Lower leg skin (tissue), 3 donors: ENCODE data around the gene ZNF778.
"Not testable (repeated sequence)": the region's sequence is repeated elsewhere in the genome, so short reads cannot be mapped to it uniquely, and the experiment has no call there.

Experiments
- CTCF ChIP-seq, 3 donors: fragments of 450-650 bp; IDR thresholded peaks; one replicate each; pipeline ENCODE4 v1.5.1; 2016; ENCODE audit warnings: antibody characterized with exemption in 3 of 3, mild to moderate bottlenecking in 3 of 3, moderate library complexity in 2 of 3
- POLR2A ChIP-seq, 2 donors: fragments of 450-650 bp; IDR thresholded peaks; one replicate each; pipeline ENCODE4 v1.6.1; 2016 to 2017; ENCODE audit warnings: antibody characterized with exemption in 2 of 2, mild to moderate bottlenecking in 1 of 2, moderate library complexity in 1 of 2

- TF ChIP-seq POLR2A, CTCF (IDR thresholded peaks at IDR 0.05): not testable (repeated sequence)
These were observed 25.1 kb upstream of the ZNF778 start for GRCh38 chr16:89192186-89192955.
